ENCODE results near the gene ZNF212.

ZNF212 gene

GRCh38 chr7:149239345-149240143 lies at the start of gene ZNF212:
ZNF212 (plus strand) TSS chr7:149239651; CDS start chr7:149239779, 128 bp downstream.
- DNase-seq: peak; percentile 91

GRCh38 chr7:149191851-149192250 lies 47.6 kb upstream of the ZNF212 start:
- no peak for DNase-seq

GRCh38 chr7:149194799-149195179 lies 44.7 kb upstream of the ZNF212 start:
- DNase-seq: no peak

GRCh38 chr7:149195180-149196150 lies 44.0 kb upstream of the ZNF212 start, which contains the start of gene ZNF282:
ZNF282 (plus strand) TSS chr7:149195546; CDS start chr7:149195590, 44 bp downstream.
- peak; percentile 93 for DNase-seq

GRCh38 chr7:149196151-149196704 lies 43.2 kb upstream of the ZNF212 start:
- DNase-seq: no peak

GRCh38 chr7:149196705-149197171 lies 42.7 kb upstream of the ZNF212 start:
- DNase-seq: no peak

GRCh38 chr7:149197675-149198074 lies 41.8 kb upstream of the ZNF212 start:
- no peak for DNase-seq

- DNase-seq: no peak
Measured at GRCh38 chr7:149198161-149198816, 41.2 kb upstream of the ZNF212 start.

GRCh38 chr7:149199234-149199995 lies 40.0 kb upstream of the ZNF212 start:
- no peak for DNase-seq

- DNase-seq: no peak
Measured at GRCh38 chr7:149202831-149203231, 36.6 kb upstream of the ZNF212 start.

GRCh38 chr7:149205690-149206381 lies 33.6 kb upstream of the ZNF212 start:
- no peak for DNase-seq

- no peak for DNase-seq
Measured at GRCh38 chr7:149207324-149208035, 32.0 kb upstream of the ZNF212 start.

GRCh38 chr7:149209518-149210269 lies 29.8 kb upstream of the ZNF212 start:
- no peak for DNase-seq

- no peak for DNase-seq
Measured at GRCh38 chr7:149210551-149210950, 28.9 kb upstream of the ZNF212 start.

- no peak for DNase-seq
Measured at GRCh38 chr7:149214020-149214720, 25.3 kb upstream of the ZNF212 start.

- no peak for DNase-seq
Measured at GRCh38 chr7:149216402-149216801, 23.0 kb upstream of the ZNF212 start.

GRCh38 chr7:149217570-149217969 lies 21.9 kb upstream of the ZNF212 start:
- DNase-seq: no peak

- no peak for DNase-seq
Measured at GRCh38 chr7:149218469-149219420, 20.7 kb upstream of the ZNF212 start.
